Mucosa of stomach (tissue), 1 donor: Measurements from ENCODE around the gene PLPPR2.
"Not testable (repeated sequence)": the region's sequence is repeated elsewhere in the genome, so short reads cannot be mapped to it uniquely, and the experiment has no call there.

ENCODE experiments used
- H3K27me3 ChIP-seq: one replicate; pipeline ENCODE4 v1.7.0; 2013; ENCODE audit warnings: mild to moderate bottlenecking, low read length; ENCODE audit not compliant: control insufficient read depth, insufficient read depth
- H3K36me3 ChIP-seq: one replicate; pipeline ENCODE4 v1.7.0; 2013; ENCODE audit warnings: low read length; ENCODE audit not compliant: control insufficient read depth, insufficient read depth
- H3K4me1 ChIP-seq: one replicate; pipeline ENCODE4 v1.7.0; 2013; ENCODE audit warnings: mild to moderate bottlenecking, low read length; ENCODE audit not compliant: control insufficient read depth, insufficient read depth
- H3K4me3 ChIP-seq: one replicate; pipeline ENCODE4 v1.7.0; 2013; ENCODE audit warnings: low read length
- H3K9ac ChIP-seq: one replicate; pipeline ENCODE4 v1.7.0; 2013; ENCODE audit warnings: mild to moderate bottlenecking, low read length, moderate library complexity
- H3K9me3 ChIP-seq: one replicate; pipeline ENCODE4 v1.7.0; 2013; ENCODE audit warnings: mild to moderate bottlenecking, low read length, moderate library complexity; ENCODE audit not compliant: control insufficient read depth
- donor health status: Pancreatic carcinoma.

PLPPR2 gene

DNA sequence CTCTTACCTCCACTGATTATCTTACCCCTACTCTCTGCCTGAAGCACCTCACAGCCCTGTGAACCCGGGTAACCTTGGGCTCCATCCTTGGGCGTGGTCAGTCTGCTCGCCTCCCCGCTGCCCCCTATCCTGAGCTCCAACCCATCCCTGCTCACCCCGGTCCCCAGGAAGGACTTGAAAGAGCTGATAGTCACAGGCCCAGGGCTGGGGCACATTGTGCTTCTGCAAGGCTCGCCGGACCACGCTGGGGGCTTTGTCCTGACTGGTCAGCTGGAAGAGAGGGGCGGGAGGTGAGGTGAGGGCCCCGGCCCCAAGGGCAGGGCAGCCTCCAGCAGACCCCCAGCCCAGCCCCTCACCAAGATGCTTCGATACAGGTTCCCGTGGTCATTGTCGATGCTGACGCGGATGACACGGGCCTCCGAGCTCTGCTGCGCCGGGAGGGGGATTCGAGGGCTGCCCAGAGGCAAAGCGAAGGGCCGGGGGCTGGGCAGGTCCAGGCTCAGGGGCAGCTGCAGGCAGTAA is 41.9 kb downstream of the PLPPR2 start:
- Histone ChIP-seq H3K4me1 (no peaks in the 10 kb centered on the region), H3K36me3 (no peaks in the 10 kb centered on the region), H3K4me3 (no peak overlapping the region), H3K9ac (no peak overlapping the region), H3K27me3 (no peaks in the 10 kb centered on the region), H3K9me3 (no peaks in the 10 kb centered on the region)

DNA sequence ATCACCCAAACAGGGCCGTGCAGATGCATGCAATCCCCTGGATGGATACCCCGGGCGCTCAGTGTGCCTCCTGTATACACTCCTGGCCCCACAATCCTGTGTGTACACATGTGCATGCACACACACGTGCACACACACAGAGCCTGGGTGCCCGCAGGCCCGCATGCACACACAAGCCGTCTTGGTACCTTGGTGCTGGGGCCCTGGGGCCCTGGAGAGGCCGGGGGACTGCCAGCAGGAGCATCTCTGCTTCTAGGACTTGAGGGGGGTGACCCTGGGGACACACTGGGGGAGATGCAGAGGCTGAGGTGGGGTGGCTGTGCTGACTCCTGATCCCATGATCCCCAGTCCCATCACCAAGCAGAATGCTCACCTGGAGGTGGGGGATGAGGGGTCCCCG is 44.4 kb downstream of the PLPPR2 start:
- Histone ChIP-seq H3K36me3 (no peaks in the 10 kb centered on the region), H3K9me3 (no peaks in the 10 kb centered on the region), H3K9ac (no peak overlapping the region), H3K27me3 (no peaks in the 10 kb centered on the region), H3K4me1 (no peaks in the 10 kb centered on the region), H3K4me3 (no peak overlapping the region)

DNA sequence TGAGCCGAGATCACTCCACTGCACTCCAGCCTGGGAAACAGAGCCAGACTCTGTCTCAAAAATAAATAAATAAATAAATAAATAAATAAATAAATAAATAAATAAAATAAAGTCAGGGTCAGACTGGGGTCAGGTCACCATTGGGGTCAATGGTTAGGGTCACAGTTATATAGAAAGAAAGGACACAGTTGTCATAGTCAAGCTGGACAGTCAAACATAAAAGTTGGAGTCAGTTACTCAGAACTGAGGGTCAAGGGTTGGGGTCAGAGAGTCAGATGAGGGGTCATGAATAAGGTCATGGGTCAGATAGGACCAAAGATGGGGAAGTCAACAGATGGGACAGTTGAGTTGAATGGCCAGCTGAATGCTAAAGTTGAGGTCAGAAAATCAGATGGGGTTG is 45.6 kb downstream of the PLPPR2 start:
- H3K9ac ChIP-seq, result no peak overlapping the region
- H3K9me3 ChIP-seq, result no peaks in the 10 kb centered on the region
- no peak overlapping the region for H3K4me3 ChIP-seq
- H3K27me3 ChIP-seq, result no peaks in the 10 kb centered on the region
- no peaks in the 10 kb centered on the region for H3K4me1 ChIP-seq
- H3K36me3 ChIP-seq, result no peaks in the 10 kb centered on the region

DNA sequence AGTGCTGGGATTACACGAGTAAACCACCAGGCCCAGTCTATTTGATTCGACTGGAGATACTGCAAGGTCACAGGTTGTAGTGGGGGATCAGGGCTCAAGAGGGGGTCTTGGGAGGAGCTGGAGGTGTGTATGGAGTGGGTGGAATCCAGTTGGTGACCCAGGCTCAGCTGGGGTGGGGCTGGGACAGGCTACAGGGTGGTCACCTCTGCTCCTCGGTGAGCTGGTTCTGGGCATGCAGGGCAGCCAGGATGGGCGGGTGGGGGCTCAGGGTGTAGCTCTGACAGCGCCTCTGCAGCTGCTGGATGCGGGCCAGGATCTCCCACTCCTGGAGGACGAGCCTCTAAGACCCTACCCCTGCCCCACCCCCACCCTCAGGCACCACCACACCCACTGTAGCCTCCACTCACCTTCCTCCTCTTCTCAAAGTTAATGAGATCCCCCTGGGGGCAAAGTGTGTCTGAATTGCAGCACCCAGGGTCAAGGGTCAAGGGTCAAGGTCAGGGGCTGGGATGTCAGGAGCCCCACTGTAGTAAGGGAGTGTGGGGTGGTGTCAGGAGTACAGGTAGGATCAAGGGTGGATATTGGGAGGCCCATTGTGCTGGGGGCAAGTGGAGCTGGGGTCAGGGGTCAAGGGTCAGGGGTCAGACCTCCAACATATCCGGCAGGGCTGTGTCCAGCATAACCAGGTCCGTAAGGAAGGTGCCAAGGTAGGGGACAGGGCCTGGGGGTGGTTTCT is 46.7 kb downstream of the PLPPR2 start:
- H3K36me3 ChIP-seq, result no peaks in the 10 kb centered on the region
- no peaks in the 10 kb centered on the region for H3K4me1 ChIP-seq
- H3K9ac ChIP-seq, result no peak overlapping the region
- no peaks in the 10 kb centered on the region for H3K9me3 ChIP-seq
- no peak overlapping the region for H3K4me3 ChIP-seq
- no peaks in the 10 kb centered on the region for H3K27me3 ChIP-seq

DNA sequence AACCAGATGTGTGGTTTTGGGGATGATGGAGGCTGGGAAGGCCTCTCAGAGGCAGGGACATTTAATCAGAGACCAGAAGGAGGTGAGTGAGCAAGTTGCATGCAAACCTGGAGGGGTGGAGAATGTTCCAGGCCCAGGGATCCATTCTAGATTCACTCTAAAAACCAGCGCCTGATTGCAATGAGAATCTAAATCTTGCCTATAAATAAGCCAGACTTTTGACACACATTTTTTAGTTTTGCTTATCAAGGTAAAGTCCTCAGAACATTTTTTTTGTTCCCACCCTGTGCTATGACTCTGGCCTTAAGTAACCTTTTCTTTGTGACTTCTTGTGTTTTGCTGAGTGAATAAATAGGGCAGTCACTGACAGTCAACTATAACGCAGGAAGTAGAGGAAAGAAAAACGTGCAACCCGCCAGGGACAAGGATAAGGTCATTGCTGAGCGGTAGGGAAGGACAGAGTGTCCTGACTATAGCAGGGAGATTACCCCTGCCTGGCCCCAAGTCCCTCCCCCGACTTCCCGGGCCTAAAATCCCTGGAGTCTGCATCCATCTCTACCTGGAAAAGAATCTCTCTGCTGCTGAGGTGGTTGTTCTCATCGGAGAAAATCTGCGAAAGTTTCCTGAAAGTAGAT is 49.5 kb downstream of the PLPPR2 start:
- Histone ChIP-seq H3K27me3 (no peaks in the 10 kb centered on the region), H3K9ac (no peak overlapping the region), H3K4me3 (no peak overlapping the region), H3K4me1 (no peaks in the 10 kb centered on the region), H3K36me3 (no peaks in the 10 kb centered on the region), H3K9me3 (no peaks in the 10 kb centered on the region)

DNA sequence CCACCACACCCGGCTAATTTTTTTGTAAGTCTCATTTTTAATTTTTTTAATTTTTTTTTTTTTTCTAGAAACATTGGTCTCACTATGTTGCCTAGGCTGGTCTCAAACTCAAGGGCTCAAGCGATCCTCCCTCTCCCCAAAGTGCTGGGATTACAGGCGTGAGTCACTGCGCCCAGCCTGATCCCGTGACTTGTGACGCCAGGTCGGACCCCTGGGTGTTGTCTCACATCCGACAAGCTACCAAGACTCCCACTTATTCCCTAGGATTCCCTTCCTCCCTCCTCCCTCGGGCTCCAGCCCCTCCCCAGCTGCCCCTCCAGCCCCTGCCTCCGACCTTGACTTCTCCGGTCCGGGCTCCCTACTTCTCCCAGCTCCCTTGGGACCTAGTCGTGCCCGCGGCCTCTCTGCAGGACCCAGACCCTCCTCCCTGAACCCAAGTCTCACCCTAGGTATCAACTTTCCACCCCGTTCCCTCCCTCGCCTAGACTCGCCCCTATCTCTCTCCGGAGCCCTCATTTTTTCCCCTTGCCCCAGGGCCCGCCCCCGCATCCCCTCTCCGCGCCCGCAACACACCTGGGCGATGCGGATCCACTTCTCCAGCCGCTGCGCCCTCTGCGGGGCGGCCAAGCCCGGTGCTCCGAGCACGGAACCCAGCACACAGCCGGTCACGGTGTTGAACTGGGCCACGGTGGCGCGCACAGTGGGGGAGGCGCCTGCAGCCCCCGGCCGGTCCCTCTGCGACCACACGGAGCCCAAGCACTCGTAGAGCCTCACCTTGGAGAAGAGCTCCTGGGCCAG is 50.8 kb downstream of the PLPPR2 start:
- H3K9ac ChIP-seq, result no peak overlapping the region
- no peaks in the 10 kb centered on the region for H3K9me3 ChIP-seq
- no peaks in the 10 kb centered on the region for H3K27me3 ChIP-seq
- no peaks in the 10 kb centered on the region for H3K36me3 ChIP-seq
- H3K4me1 ChIP-seq, result no peaks in the 10 kb centered on the region
- H3K4me3 ChIP-seq, result no peak overlapping the region

DNA sequence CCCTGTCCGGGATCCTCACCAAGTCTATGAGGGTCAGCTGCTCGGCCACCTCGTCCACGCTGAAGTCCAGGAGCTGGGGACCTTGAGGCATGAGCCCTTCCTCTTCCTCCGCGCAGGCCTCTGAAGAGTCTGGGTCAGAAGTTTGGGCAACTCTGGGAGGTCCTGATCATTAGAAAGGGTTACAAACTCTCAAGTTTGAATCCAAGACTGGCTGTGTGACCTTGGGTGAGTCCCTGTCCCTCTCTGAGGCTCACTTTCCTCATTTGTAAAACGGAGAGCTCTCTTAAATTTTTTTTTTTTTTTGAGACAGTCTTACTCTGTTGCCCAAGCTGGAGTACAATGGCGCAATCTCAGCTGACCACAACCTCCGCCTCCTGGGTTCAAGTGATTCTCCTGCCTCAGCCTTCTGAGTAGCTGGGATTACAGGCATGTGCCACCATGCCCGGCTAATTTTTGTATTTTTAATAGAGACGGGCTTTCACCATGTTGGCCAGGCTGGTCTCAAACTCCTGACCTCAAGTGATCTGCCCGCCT is 51.5 kb downstream of the PLPPR2 start:
- not testable (repeated sequence) for H3K4me1 ChIP-seq, H3K9me3 ChIP-seq, H3K27me3 ChIP-seq, H3K36me3 ChIP-seq, H3K9ac ChIP-seq, H3K4me3 ChIP-seq

DNA sequence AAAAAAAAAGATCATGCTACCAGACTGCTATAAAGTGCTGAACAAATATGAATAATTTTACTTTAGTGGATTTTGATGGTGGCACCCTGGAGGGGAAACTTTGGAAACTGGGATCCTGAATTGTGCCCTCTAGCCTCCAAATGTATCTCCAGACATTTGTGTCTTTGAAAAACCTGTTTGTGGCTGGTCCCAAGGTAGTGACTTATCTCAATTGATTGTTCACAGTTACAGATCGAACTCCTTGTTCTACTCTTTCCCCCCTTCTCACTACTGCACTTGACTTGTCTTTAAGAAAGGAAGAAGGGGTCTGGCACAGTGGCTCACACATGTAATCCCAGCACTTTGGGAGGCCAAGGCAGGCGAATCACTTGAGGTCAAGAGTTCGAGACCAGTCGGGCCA is 53.4 kb downstream of the PLPPR2 start:
- Histone ChIP-seq H3K9me3 (no peaks in the 10 kb centered on the region), H3K36me3 (no peaks in the 10 kb centered on the region), H3K9ac (no peak overlapping the region), H3K4me1 (no peaks in the 10 kb centered on the region), H3K4me3 (no peak overlapping the region), H3K27me3 (no peaks in the 10 kb centered on the region)

DNA sequence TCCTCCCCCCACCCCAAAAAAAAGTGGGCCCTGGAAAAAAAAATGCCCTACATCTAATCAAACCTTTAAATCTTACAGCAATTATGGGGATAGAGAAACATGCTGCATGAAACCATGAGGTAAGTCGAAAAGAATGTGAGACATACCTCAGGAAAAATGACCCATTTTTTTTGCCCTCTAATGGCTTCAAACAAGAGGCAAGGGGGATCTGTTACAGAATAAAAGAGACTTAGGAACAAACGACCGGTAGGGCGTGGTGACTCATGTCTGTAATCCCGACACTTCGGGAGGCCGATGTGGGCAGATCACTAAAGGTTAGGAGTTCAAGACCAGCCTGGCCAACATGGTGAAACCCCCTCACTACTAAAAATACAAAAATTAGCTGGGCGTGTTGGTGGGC is 55.5 kb downstream of the PLPPR2 start:
- Histone ChIP-seq H3K27me3 (no peaks in the 10 kb centered on the region), H3K4me1 (no peaks in the 10 kb centered on the region), H3K9ac (no peak overlapping the region), H3K36me3 (no peaks in the 10 kb centered on the region), H3K4me3 (no peak overlapping the region), H3K9me3 (no peaks in the 10 kb centered on the region)

DNA sequence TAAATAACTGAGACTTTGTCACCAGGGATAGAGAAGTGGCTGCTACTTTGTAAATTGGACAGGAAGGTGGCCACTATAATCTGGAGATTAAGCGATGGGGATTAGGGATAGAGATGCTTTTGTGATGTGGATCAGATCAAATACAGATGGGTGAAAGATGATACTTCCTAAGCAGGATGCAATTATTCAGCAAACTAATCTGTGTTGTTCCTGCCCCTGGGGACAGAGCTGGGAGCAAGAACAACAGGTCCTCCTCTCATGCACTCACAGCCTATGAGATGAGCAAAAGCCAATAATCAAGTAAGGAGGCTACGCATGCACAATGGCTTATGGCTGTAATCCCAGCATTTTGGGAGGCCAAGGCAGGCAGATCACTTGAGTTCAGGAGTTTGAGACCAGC is 59.3 kb downstream of the PLPPR2 start:
- peaks cover 8% of the 10 kb centered on the region for H3K27me3 ChIP-seq
- no peak overlapping the region for H3K4me3 ChIP-seq
- no peak overlapping the region for H3K9ac ChIP-seq
- no peaks in the 10 kb centered on the region for H3K9me3 ChIP-seq
- H3K36me3 ChIP-seq, result no peaks in the 10 kb centered on the region
- H3K4me1 ChIP-seq, result peaks cover 7% of the 10 kb centered on the region
